IMR-90 (cell line): Measurements from ENCODE around the gene CAAP1. TPM values are rescaled to one million over a fixed set of nuclear protein-coding genes. Genes with fewer than 3 reads are reported as not detected.

Experiments used
- ATAC-seq: fragments of 200-7000 bp; cut with Tn5 transposase; 2 replicates; pipeline ENCODE4 v1.9.1; 2020; ENCODE audit warnings: low read depth, mild to moderate bottlenecking, moderate library complexity
- BruUV-seq: library from RNA; stranded (reverse); fragments of 400-500 nt; replicated peaks from 2 replicates; lab custom pipeline; 2021; lab: Mats Ljungman, UMichigan
- CTCF ChIA-PET: fragments of 300-600 bp; formaldehyde crosslinking; extraction: SDS; loops from one replicate; lab custom pipeline; 2021; ENCODE audit warnings: antibody characterized with exemption; lab: Yijun Ruan, JAX
- POLR2A ChIA-PET: fragments of 300-600 bp; sonication (Branson Sonifier 250); formaldehyde crosslinking; loops from one replicate; lab custom pipeline; 2022; ENCODE audit warnings: antibody characterized with exemption; ENCODE audit not compliant: unreplicated experiment; lab: Charles Lee
- DNase-seq: peaks from one replicate; pipeline ENCODE4 v3.0.0; 2013
- H2AFZ ChIP-seq: replicated peaks from 2 replicates; pipeline ENCODE3; 2013; ENCODE audit warnings: low read length, mild to moderate bottlenecking; ENCODE audit not compliant: poor library complexity
- H2AK5ac ChIP-seq: 2 replicates; pipeline ENCODE4 v1.6.1; 2013; ENCODE audit warnings: low read depth, low read length, inconsistent platforms
- H2AK9ac ChIP-seq: replicated peaks from 2 replicates; pipeline ENCODE3; 2013; ENCODE audit warnings: mild to moderate bottlenecking, low read depth, low read length, moderate library complexity; ENCODE audit not compliant: poor library complexity
- H2BK120ac ChIP-seq: 2 replicates; pipeline ENCODE4 v1.6.1; 2013; ENCODE audit warnings: low read depth, low read length, inconsistent platforms
- H2BK15ac ChIP-seq: 3 replicates; pipeline ENCODE4 v1.6.1; 2013; ENCODE audit warnings: low read depth, low read length, inconsistent platforms
- H2BK20ac ChIP-seq: 2 replicates; pipeline ENCODE4 v1.6.1; 2013; ENCODE audit warnings: low read depth, mild to moderate bottlenecking, inconsistent platforms, low read length, moderate library complexity
- H2BK5ac ChIP-seq: 2 replicates; pipeline ENCODE4 v1.6.1; 2013; ENCODE audit warnings: mild to moderate bottlenecking, low read depth, low read length, inconsistent platforms; ENCODE audit not compliant: poor library complexity, severe bottlenecking
- H3K14ac ChIP-seq: replicated peaks from 2 replicates; pipeline ENCODE4 v1.6.1; 2013; ENCODE audit warnings: low read depth, low read length, inconsistent platforms
- H3K18ac ChIP-seq: 2 replicates; pipeline ENCODE4 v1.6.1; 2013; ENCODE audit warnings: low read depth, low read length, control low read depth
- H3K23ac ChIP-seq: 2 replicates; pipeline ENCODE4 v1.6.1; 2013; ENCODE audit warnings: low read depth, low read length, inconsistent platforms
- H3K27ac ChIP-seq: 2 replicates; pipeline ENCODE4 v1.5.1; 2013; ENCODE audit warnings: mild to moderate bottlenecking, control low read depth, low read length; ENCODE audit not compliant: insufficient read depth
- H3K27me3 ChIP-seq: 2 replicates; pipeline ENCODE4 v1.6.1; 2013; ENCODE audit warnings: low read length; ENCODE audit not compliant: control insufficient read depth, insufficient read depth
- H3K36me3 ChIP-seq: 2 replicates; pipeline ENCODE4 v1.6.1; 2013; ENCODE audit warnings: low read length, mixed read lengths; ENCODE audit not compliant: control insufficient read depth, insufficient read depth
- H3K4ac ChIP-seq: 2 replicates; pipeline ENCODE4 v1.6.1; 2013; ENCODE audit warnings: low read depth, low read length, inconsistent platforms
- H3K4me1 ChIP-seq: 2 replicates; pipeline ENCODE4 v1.6.1; 2013; ENCODE audit warnings: low read length, mixed read lengths; ENCODE audit not compliant: control insufficient read depth, insufficient read depth
- H3K4me2 ChIP-seq: 2 replicates; pipeline ENCODE4 v1.6.1; 2013; ENCODE audit warnings: low read depth, mild to moderate bottlenecking, control low read depth, low read length, moderate library complexity
- H3K4me3 ChIP-seq: 2 replicates; pipeline ENCODE4 v1.5.1; 2013; ENCODE audit warnings: low read depth, mild to moderate bottlenecking, control low read depth, low read length, moderate library complexity; ENCODE audit not compliant: insufficient read depth
- H3K56ac ChIP-seq: 2 replicates; pipeline ENCODE4 v1.6.1; 2013; ENCODE audit warnings: low read length, inconsistent platforms; ENCODE audit not compliant: insufficient read depth; ENCODE audit errors: extremely low read depth
- H3K79me1 ChIP-seq, 2 experiments: 2 replicates each; pipeline ENCODE4 v1.6.1; 2013; ENCODE audit warnings: low read length in 2 of 2, inconsistent platforms in 1 of 2, low read depth in 1 of 2
- H3K9ac ChIP-seq: 2 replicates; pipeline ENCODE4 v1.6.1; 2013; ENCODE audit warnings: low read depth, low read length, control low read depth
- H3K9me1 ChIP-seq: 2 replicates; pipeline ENCODE4 v1.6.1; 2013; ENCODE audit warnings: low read length, inconsistent platforms; ENCODE audit not compliant: insufficient read depth
- H3K9me3 ChIP-seq: 2 replicates; pipeline ENCODE4 v1.6.1; 2013; ENCODE audit warnings: low read length; ENCODE audit not compliant: control insufficient read depth, insufficient read depth
- H4K20me1 ChIP-seq: 2 replicates; pipeline ENCODE4 v1.6.1; 2013; ENCODE audit warnings: low read length, inconsistent platforms; ENCODE audit not compliant: insufficient read depth
- H4K5ac ChIP-seq: 2 replicates; pipeline ENCODE4 v1.6.1; 2013; ENCODE audit warnings: mild to moderate bottlenecking, low read depth, low read length, control low read depth
- H4K8ac ChIP-seq, 2 experiments: 2 replicates each; pipeline ENCODE4 v1.6.1; 2013; ENCODE audit warnings: low read depth in 2 of 2, low read length in 2 of 2, control low read depth in 1 of 2, inconsistent platforms in 1 of 2
- H4K91ac ChIP-seq: 2 replicates; pipeline ENCODE4 v1.6.1; 2013; ENCODE audit warnings: low read depth, low read length, inconsistent platforms; ENCODE audit not compliant: insufficient read depth
- BHLHE40 ChIP-seq: fragments of 150-350 bp; IDR thresholded peaks from 2 replicates; pipeline ENCODE4 v1.6.1; 2016; ENCODE audit warnings: mild to moderate bottlenecking, low read depth, low read length
- CEBPB ChIP-seq: IDR thresholded peaks from 2 replicates; pipeline ENCODE4 v1.6.1; 2012; ENCODE audit warnings: low read depth, low read length, improper control_type of control experiment
- CHD1 ChIP-seq: IDR thresholded peaks from 2 replicates; pipeline ENCODE4 v1.6.1; 2012; ENCODE audit warnings: low read depth, low read length, improper control_type of control experiment
- FOS ChIP-seq: fragments of 150-350 bp; IDR thresholded peaks from 2 replicates; pipeline ENCODE4 v1.6.1; 2016; ENCODE audit warnings: low read depth, low read length
- MAFK ChIP-seq: IDR thresholded peaks from 2 replicates; pipeline ENCODE4 v1.6.1; 2012; ENCODE audit warnings: low read depth, low read length, improper control_type of control experiment
- MAZ ChIP-seq: IDR thresholded peaks from 2 replicates; pipeline ENCODE4 v1.6.1; 2012; ENCODE audit warnings: low read depth, mild to moderate bottlenecking, low read length, improper control_type of control experiment, moderate library complexity, borderline replicate concordance
- MXI1 ChIP-seq: IDR thresholded peaks from 2 replicates; pipeline ENCODE4 v1.6.1; 2012; ENCODE audit warnings: low read depth, mild to moderate bottlenecking, low read length, moderate library complexity, borderline replicate concordance
- NFE2L2 ChIP-seq: fragments of 150-350 bp; IDR thresholded peaks from 2 replicates; pipeline ENCODE4 v1.6.1; 2016; ENCODE audit warnings: low read depth, mild to moderate bottlenecking, low read length
- POLR2A ChIP-seq: IDR thresholded peaks from 2 replicates; pipeline ENCODE4 v1.6.1; 2012; ENCODE audit warnings: mild to moderate bottlenecking, low read depth, low read length
- RAD21 ChIP-seq: IDR thresholded peaks from 2 replicates; pipeline ENCODE4 v1.6.1; 2012; ENCODE audit warnings: low read length, improper control_type of control experiment
- RCOR1 ChIP-seq: IDR thresholded peaks from 2 replicates; pipeline ENCODE4 v1.6.1; 2012; ENCODE audit warnings: mild to moderate bottlenecking, low read length, improper control_type of control experiment; ENCODE audit not compliant: insufficient replicate concordance
- RFX5 ChIP-seq: IDR thresholded peaks from 2 replicates; pipeline ENCODE4 v1.8.0; 2012; ENCODE audit warnings: low read depth, mild to moderate bottlenecking, low read length, moderate library complexity
- SMC3 ChIP-seq: fragments of 150-350 bp; IDR thresholded peaks from 2 replicates; pipeline ENCODE4 v1.6.1; 2016; ENCODE audit warnings: low read depth, mild to moderate bottlenecking, antibody characterized with exemption, low read length, moderate library complexity
- WGBS, 2 experiments: methylation state at CpG; one replicate each; pipeline versions ENCODE4 v1.1.5 to v1.1.7; 2013; ENCODE audit warnings: missing lambda C conversion rate in 2 of 2; ENCODE audit not compliant: insufficient read length in 1 of 2; ENCODE audit errors: extremely low coverage in 2 of 2; 5-methylcytosine and 5-hydroxymethylcytosine counted together
- dilution Hi-C: fragments of 300-500 bp; cut with HindIII; formaldehyde crosslinking; loops from one replicate; pipeline ENCODE4 v1.14.3; 2018; ENCODE audit warnings: low sequenced_read_pairs; ENCODE audit not compliant: unreplicated experiment
- in situ Hi-C: fragments of 300-500 bp; cut with MboI; formaldehyde crosslinking; loops from 3 replicates; pipeline ENCODE4 v1.14.3; 2019; ENCODE audit warnings: low sequenced_read_pairs, inconsistent platforms, mixed read lengths
- intact Hi-C: fragments of 100-400 bp; cut with micrococcal nuclease; formaldehyde crosslinking; loops from 2 replicates; pipeline ENCODE4 v1.10.0; 2022
- polyA plus RNA-seq, 3 experiments: library from polyadenylated mRNA; depleted of rRNA; stranded (reverse); fragments of >200 nt; gene quantifications; 2 replicates each; pipeline ENCODE4 v1.2.3, GENCODE V29; 2012; ENCODE audit warnings: low replicate concordance in 1 of 3
- total RNA-seq: library from RNA; depleted of rRNA; stranded (reverse); fragments of >200 nt; gene quantifications from 2 replicates; pipeline ENCODE4 v1.2.3, GENCODE V29; 2012
- TF ChIP-seq, protein P1 (sequence below): conservative IDR thresholded peaks from 2 replicates; pipeline ENCODE4 v1.5.1; 2012; ENCODE audit warnings: mild to moderate bottlenecking, low read depth, low read length, improper control_type of control experiment
- TF ChIP-seq, protein P2 (sequence below): fragments of 150-350 bp; IDR thresholded peaks from 2 replicates; pipeline ENCODE4 v1.6.1; 2016; ENCODE audit warnings: low read depth, mild to moderate bottlenecking, low read length, moderate library complexity, borderline replicate concordance
- TF ChIP-seq, protein P3 (sequence below): fragments of 150-350 bp; IDR thresholded peaks from 2 replicates; pipeline ENCODE4 v1.6.1; 2017; ENCODE audit warnings: mild to moderate bottlenecking, antibody characterized with exemption, low read length, low read depth

Gene CAAP1
- total and polyA plus RNA-seq, 2 of the 4 experiments (the other 2 are of a cell fraction): 6.1 to 9.0 TPM

DNA sequence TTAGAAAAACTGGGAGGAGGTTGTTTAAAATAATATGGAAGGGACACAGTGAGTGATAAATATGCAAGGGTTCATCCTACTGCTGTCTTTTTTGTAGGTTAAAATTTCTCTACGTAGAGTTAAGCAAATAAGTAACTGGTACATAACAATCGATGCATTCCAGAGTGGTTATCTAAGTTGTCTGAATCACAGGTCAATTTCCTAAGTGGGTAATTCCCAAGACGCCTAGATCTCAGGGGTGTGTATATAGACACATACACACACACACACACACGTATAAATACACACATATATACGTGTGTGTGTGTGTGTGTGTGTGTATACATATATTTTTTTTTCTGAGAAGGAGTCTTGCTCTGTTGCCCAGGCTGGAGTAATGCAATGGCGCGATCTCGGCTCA is 22.3 kb downstream of the CAAP1 start:
- dilution Hi-C loops: no loop called here
- CTCF ChIA-PET: no interaction called here
- ATAC-seq: peak; percentile 44
- no peaks in the 10 kb centered on the region for H3K79me1 ChIP-seq
- no peak overlapping the region for H2BK15ac ChIP-seq
- no peaks in the 10 kb centered on the region for H3K36me3 ChIP-seq
- intact Hi-C loops: loop anchor here (10.0 kb wide), 1 partner anchor 675 kb away; no protein-coding TSS in a partner anchor
- no peak overlapping the region for H2AK5ac ChIP-seq
- H3K4me3 ChIP-seq: no peak overlapping the region
- no peak overlapping the region for H4K5ac ChIP-seq
- no peak overlapping the region for H3K4ac ChIP-seq
- no peak overlapping the region for H3K14ac ChIP-seq
- no TSS peak for BruUV-seq
- peak; percentile 62 for DNase-seq
- no peak for TF ChIP-seq MAZ
- TF ChIP-seq, protein P1, sequence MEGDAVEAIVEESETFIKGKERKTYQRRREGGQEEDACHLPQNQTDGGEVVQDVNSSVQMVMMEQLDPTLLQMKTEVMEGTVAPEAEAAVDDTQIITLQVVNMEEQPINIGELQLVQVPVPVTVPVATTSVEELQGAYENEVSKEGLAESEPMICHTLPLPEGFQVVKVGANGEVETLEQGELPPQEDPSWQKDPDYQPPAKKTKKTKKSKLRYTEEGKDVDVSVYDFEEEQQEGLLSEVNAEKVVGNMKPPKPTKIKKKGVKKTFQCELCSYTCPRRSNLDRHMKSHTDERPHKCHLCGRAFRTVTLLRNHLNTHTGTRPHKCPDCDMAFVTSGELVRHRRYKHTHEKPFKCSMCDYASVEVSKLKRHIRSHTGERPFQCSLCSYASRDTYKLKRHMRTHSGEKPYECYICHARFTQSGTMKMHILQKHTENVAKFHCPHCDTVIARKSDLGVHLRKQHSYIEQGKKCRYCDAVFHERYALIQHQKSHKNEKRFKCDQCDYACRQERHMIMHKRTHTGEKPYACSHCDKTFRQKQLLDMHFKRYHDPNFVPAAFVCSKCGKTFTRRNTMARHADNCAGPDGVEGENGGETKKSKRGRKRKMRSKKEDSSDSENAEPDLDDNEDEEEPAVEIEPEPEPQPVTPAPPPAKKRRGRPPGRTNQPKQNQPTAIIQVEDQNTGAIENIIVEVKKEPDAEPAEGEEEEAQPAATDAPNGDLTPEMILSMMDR: no peak
- no peak for TF ChIP-seq RCOR1
- TF ChIP-seq RAD21: no peak
- TF ChIP-seq NFE2L2: no peak
- TF ChIP-seq MAFK: no peak
- TF ChIP-seq, protein P2, sequence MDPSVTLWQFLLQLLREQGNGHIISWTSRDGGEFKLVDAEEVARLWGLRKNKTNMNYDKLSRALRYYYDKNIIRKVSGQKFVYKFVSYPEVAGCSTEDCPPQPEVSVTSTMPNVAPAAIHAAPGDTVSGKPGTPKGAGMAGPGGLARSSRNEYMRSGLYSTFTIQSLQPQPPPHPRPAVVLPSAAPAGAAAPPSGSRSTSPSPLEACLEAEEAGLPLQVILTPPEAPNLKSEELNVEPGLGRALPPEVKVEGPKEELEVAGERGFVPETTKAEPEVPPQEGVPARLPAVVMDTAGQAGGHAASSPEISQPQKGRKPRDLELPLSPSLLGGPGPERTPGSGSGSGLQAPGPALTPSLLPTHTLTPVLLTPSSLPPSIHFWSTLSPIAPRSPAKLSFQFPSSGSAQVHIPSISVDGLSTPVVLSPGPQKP: no peak
- TF ChIP-seq, protein P3, sequence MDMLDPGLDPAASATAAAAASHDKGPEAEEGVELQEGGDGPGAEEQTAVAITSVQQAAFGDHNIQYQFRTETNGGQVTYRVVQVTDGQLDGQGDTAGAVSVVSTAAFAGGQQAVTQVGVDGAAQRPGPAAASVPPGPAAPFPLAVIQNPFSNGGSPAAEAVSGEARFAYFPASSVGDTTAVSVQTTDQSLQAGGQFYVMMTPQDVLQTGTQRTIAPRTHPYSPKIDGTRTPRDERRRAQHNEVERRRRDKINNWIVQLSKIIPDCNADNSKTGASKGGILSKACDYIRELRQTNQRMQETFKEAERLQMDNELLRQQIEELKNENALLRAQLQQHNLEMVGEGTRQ: no peak
- no peak for TF ChIP-seq SMC3
- TF ChIP-seq POLR2A: no peak
- no peak for TF ChIP-seq BHLHE40
- no peak for TF ChIP-seq MXI1
- no peak for TF ChIP-seq CEBPB
- no peak for TF ChIP-seq FOS
- TF ChIP-seq RFX5: no peak
- TF ChIP-seq CHD1: no peak
- H3K9me1 ChIP-seq: no peaks in the 10 kb centered on the region
- H4K8ac ChIP-seq: no peak overlapping the region
- no peaks in the 10 kb centered on the region for H3K27me3 ChIP-seq
- H3K56ac ChIP-seq: no peak overlapping the region
- no peaks in the 10 kb centered on the region for H4K20me1 ChIP-seq
- H3K18ac ChIP-seq: no peak overlapping the region
- H3K9me3 ChIP-seq: no peaks in the 10 kb centered on the region
- H3K23ac ChIP-seq: no peak overlapping the region
- H2BK20ac ChIP-seq: no peak overlapping the region
- H4K91ac ChIP-seq: no peak overlapping the region
- POLR2A ChIA-PET: no interaction called here
- no peak overlapping the region for H2AK9ac ChIP-seq
- in situ Hi-C loops: no loop called here
- no peak overlapping the region for H2BK5ac ChIP-seq
- H3K4me1 ChIP-seq: no peaks in the 10 kb centered on the region
- H3K4me2 ChIP-seq: no peak overlapping the region
- H2AFZ ChIP-seq: no peak overlapping the region
- H3K9ac ChIP-seq: no peak overlapping the region
- WGBS, 2 experiments: no CpG with 5 or more reads among the region's 8 CpGs
- no peak overlapping the region for H3K27ac ChIP-seq
- H2BK120ac ChIP-seq: no peak overlapping the region
